ENCODE data around the gene POLN.
"Not testable (repeated sequence)": the region's sequence is repeated elsewhere in the genome, so short reads cannot be mapped to it uniquely, and the experiment has no call there.

The POLN gene

GRCh38 chr4:2231082-2231481 is 10.8 kb downstream of the POLN start:
- no peak overlapping the region for H3K4me2 ChIP-seq (ENCODE audit: low read depth, low read length, poor library complexity, severe bottlenecking)
- no peak overlapping the region for H3K9ac ChIP-seq (ENCODE audit: low read depth, low read length, poor library complexity, severe bottlenecking)
- no peak overlapping the region for H3K4me3 ChIP-seq (ENCODE audit: low read length, poor library complexity, severe bottlenecking)
- no peaks in the 10 kb centered on the region for H3F3A ChIP-seq (ENCODE audit: low read depth)
- peaks cover 33% of the 10 kb centered on the region for H3K4me1 ChIP-seq (ENCODE audit: insufficient read depth, low read length, poor library complexity, severe bottlenecking)
- no peaks in the 10 kb centered on the region for H3K9me2 ChIP-seq (replicated peaks; ENCODE audit: low read depth, low read length)
- H2AFZ ChIP-seq (ENCODE audit: low read length), result no peak overlapping the region
- no peaks in the 10 kb centered on the region for H3K27me3 ChIP-seq (ENCODE audit: insufficient read depth, low read length, poor library complexity, severe bottlenecking)
- peaks cover 31% of the 10 kb centered on the region for H3K79me2 ChIP-seq (ENCODE audit: insufficient read depth, low read length)
- H3K9me3 ChIP-seq (ENCODE audit: insufficient read depth, low read depth, low read length), result no peaks in the 10 kb centered on the region
- H4K20me1 ChIP-seq (ENCODE audit: insufficient read depth, low read length, poor library complexity, severe bottlenecking), result peaks cover 18% of the 10 kb centered on the region
- H3K36me3 ChIP-seq (ENCODE audit: insufficient read depth, low read length), result peaks cover 20% of the 10 kb centered on the region
- no peak for TF ChIP-seq EZH2phosphoT487 (IDR thresholded peaks at IDR 0.05; ENCODE audit: borderline replicate concordance)
- TF ChIP-seq CTCF (conservative IDR thresholded peaks at IDR 0.05; ENCODE audit: low read length), result no peak

GRCh38 chr4:2226261-2226660 is 15.7 kb downstream of the POLN start:
- Histone ChIP-seq H3K36me3 (ENCODE audit: insufficient read depth, low read length) (no peaks in the 10 kb centered on the region), H4K20me1 (ENCODE audit: insufficient read depth, low read length, poor library complexity, severe bottlenecking) (no peaks in the 10 kb centered on the region), H3K27me3 (ENCODE audit: insufficient read depth, low read length, poor library complexity, severe bottlenecking) (no peaks in the 10 kb centered on the region), H3K9me3 (ENCODE audit: insufficient read depth, low read depth, low read length) (no peaks in the 10 kb centered on the region), H3K4me3 (ENCODE audit: low read length, poor library complexity, severe bottlenecking) (no peak overlapping the region), H3K9ac (ENCODE audit: low read depth, low read length, poor library complexity, severe bottlenecking) (no peak overlapping the region), H3F3A (ENCODE audit: low read depth) (no peaks in the 10 kb centered on the region), H3K9me2 (replicated peaks; ENCODE audit: low read depth, low read length) (no peaks in the 10 kb centered on the region), H3K4me1 (ENCODE audit: insufficient read depth, low read length, poor library complexity, severe bottlenecking) (peaks cover 4% of the 10 kb centered on the region), H3K79me2 (ENCODE audit: insufficient read depth, low read length) (no peaks in the 10 kb centered on the region), H3K4me2 (ENCODE audit: low read depth, low read length, poor library complexity, severe bottlenecking) (no peak overlapping the region), H2AFZ (ENCODE audit: low read length) (no peak overlapping the region)
- no peak for TF ChIP-seq EZH2phosphoT487 (IDR thresholded peaks at IDR 0.05; ENCODE audit: borderline replicate concordance)
- TF ChIP-seq CTCF (conservative IDR thresholded peaks at IDR 0.05; ENCODE audit: low read length), result no peak

- no peaks in the 10 kb centered on the region for H3K79me2 ChIP-seq (ENCODE audit: insufficient read depth, low read length)
- no peak for TF ChIP-seq CTCF (conservative IDR thresholded peaks at IDR 0.05; ENCODE audit: low read length)
- TF ChIP-seq EZH2phosphoT487 (IDR thresholded peaks at IDR 0.05; ENCODE audit: borderline replicate concordance), result no peak
- H3K36me3 ChIP-seq (ENCODE audit: insufficient read depth, low read length), result no peaks in the 10 kb centered on the region
- no peaks in the 10 kb centered on the region for H3K9me3 ChIP-seq (ENCODE audit: insufficient read depth, low read depth, low read length)
- no peak overlapping the region for H2AFZ ChIP-seq (ENCODE audit: low read length)
- H3K9ac ChIP-seq (ENCODE audit: low read depth, low read length, poor library complexity, severe bottlenecking), result no peak overlapping the region
- no peaks in the 10 kb centered on the region for H3F3A ChIP-seq (ENCODE audit: low read depth)
- H3K27me3 ChIP-seq (ENCODE audit: insufficient read depth, low read length, poor library complexity, severe bottlenecking), result no peaks in the 10 kb centered on the region
- H3K9me2 ChIP-seq (replicated peaks; ENCODE audit: low read depth, low read length), result no peaks in the 10 kb centered on the region
- no peak overlapping the region for H3K4me3 ChIP-seq (ENCODE audit: low read length, poor library complexity, severe bottlenecking)
- H3K4me1 ChIP-seq (ENCODE audit: insufficient read depth, low read length, poor library complexity, severe bottlenecking), result peaks cover 4% of the 10 kb centered on the region
- H4K20me1 ChIP-seq (ENCODE audit: insufficient read depth, low read length, poor library complexity, severe bottlenecking), result no peaks in the 10 kb centered on the region
- no peak overlapping the region for H3K4me2 ChIP-seq (ENCODE audit: low read depth, low read length, poor library complexity, severe bottlenecking)
Measured at GRCh38 chr4:2222838-2223237, 19.1 kb downstream of the POLN start.

- not testable (repeated sequence) for H3K9me3 ChIP-seq (ENCODE audit: insufficient read depth, low read depth, low read length); H3K9ac ChIP-seq (ENCODE audit: low read depth, low read length, poor library complexity, severe bottlenecking); H3F3A ChIP-seq (ENCODE audit: low read depth); H3K27me3 ChIP-seq (ENCODE audit: insufficient read depth, low read length, poor library complexity, severe bottlenecking); H3K4me2 ChIP-seq (ENCODE audit: low read depth, low read length, poor library complexity, severe bottlenecking); H4K20me1 ChIP-seq (ENCODE audit: insufficient read depth, low read length, poor library complexity, severe bottlenecking); H3K4me1 ChIP-seq (ENCODE audit: insufficient read depth, low read length, poor library complexity, severe bottlenecking); H3K9me2 ChIP-seq (replicated peaks; ENCODE audit: low read depth, low read length); H3K36me3 ChIP-seq (ENCODE audit: insufficient read depth, low read length); H3K4me3 ChIP-seq (ENCODE audit: low read length, poor library complexity, severe bottlenecking); H3K79me2 ChIP-seq (ENCODE audit: insufficient read depth, low read length); H2AFZ ChIP-seq (ENCODE audit: low read length)
Measured at GRCh38 chr4:2221378-2221777, 20.5 kb downstream of the POLN start.

Measured in Loucy (cell line).